GM19455 (cell line): ENCODE results near the gene C1QL1.
A peak's percentile ranks its signal among the peaks of the same experiment; 100 is the strongest.

Experiments
- ATAC-seq: cut with Tn5 transposase; IDR thresholded peaks from one replicate; pipeline ENCODE4 v1.9.1; 2021; ENCODE audit not compliant: unreplicated experiment

The C1QL1 gene

DNA sequence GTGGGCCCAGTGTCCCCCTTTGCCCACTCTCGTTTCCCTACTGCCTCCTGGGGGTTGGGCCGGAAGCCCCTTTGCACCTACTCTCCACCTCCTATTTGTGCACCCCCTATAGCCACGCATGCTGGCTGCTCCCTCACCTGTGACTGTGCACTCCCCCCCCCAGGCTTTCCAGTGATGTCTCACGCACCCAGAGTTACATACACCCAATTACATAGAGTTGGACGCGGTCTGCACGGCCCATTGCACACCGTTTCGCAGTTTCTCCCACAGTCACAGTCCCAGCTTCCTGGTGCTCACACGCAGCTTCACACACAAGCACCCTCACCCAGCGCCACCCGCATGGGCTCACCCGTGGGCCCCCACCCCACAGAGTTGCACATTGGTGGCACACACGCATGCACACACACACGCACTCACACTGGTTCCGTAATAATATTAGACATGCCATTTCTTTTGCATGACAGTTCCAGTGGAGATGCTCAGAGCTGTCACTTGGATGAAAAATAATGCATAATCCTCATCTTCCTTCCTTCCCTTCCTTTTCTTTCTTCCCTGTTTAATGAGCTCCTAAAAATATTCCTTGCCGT is 21.5 kb upstream of the C1QL1 start:
- ATAC-seq = no peak

DNA sequence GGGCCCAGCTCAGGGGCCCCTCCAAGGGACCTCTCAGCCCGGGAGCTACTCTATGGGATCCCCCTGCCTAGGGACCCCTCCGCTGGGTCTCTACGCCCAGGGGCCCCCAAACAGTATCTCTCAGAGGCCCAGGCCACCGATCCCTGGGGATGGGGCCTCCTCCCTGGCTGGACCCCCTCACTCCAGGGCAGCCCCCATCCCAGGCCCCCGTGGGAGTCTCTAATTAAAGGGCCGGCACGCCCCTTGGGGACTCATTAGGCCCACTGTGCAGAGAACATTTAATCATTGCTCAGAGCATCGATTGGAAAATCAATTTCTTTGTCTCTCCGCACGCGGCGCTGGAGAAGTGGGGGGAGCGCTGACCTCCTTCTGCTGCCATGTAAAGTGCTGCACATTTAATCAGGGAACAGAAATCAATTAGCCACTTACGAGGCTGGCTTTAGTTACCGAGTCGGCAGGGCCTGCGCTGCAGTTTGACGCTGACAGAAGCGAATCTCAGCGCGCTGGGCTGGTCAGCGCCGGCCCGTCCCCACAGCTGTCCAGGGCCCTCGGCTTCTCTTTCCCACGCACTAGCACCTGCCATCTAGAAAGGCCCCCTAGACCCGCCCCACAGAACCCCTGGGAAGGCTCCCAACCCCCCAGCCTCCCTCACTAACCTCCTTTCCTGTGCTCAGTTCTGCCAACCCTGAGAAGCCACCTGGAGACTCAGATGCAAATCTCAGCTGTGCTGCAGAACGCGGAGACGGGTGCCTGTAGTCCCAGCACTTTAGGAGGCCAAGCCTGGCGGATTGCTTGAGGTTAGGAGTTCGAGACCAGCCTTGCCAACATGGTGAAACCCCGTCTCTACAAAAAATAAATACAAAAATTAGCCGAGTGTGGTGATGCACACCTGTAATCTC is 20.2 kb upstream of the C1QL1 start:
- ATAC-seq = no peak

DNA sequence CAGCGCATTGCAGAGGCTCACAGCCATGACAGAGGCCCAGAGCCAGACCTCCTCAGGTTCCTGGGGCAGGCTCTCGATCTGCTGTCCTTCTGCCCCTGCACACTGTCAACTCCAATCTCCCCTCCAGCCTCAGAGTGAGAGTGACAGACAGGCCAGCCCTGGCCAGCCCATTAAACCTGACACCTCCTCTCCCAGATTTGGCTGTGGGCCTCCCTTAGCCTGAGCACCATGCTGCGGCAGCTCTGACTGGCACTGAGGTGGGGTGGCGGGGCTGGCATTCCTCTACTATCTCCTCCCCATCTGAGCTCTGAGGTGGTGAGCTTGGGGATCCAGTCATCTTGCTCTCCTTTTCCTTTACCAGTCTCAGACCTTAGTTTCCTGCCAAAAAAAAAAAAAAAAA is 15.5 kb upstream of the C1QL1 start:
- ATAC-seq = no peak

DNA sequence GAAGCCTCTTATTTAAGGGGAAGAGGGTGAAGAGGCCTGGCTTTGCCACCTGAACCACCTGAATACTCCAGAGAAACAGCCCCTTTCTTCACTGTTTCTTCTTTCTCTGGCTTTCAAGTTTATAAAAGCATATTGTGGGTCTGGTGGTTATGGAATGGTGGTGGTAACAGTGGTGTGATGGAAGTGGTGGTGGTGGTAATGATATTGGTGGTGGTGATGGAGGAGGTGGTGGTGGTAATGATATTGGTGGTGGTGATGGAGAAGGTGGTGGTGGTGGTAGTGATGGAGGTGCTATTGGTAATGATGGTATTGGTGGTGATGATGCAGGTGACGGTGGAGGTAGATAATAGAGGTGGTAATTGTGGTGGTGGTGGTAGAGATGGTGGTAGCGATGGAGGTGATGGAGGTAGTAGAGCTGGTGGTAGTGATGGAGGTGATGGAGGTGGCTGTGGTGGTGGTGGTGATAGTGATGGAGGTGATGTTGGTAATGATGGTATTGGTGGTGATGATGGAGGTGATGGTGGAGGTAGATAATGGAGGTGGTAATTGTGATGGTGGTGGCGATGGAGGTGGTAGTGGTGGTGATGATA is 14.1 kb upstream of the C1QL1 start:
- ATAC-seq = no peak

DNA sequence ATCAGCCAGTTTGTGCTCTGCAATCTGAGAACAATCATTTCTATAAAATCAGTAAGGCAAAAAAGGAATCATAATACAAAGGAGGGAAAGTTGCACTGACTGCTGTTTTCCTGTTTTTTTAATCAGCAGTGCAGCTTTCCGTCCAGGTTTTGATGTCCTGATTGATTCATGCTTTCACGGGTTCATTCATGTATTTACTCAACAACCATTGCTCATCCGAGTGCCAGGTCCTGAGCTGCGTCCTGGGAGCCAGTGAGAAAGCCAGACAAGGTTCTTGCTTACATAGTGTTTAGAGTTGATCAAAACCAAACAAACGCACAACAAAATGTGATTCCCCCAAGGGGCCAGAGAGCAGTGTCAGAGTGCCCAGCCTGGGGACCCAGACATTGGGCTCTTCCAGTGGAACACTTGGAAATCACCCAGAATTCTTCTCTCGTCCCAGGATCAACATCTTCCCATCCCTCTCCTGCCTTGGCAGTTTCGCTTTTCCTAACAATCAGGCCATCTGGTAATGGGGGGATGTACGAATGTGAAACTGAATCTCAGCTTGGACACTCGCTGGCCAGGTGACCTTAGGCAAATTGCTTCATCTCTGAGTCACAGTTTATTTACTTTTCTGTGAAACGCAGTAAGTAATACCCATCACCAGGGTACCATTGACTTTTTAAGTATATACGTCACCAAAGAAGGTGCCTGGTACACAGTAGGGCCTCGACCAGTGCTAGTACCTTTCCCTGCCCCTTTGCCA is 13.3 kb upstream of the C1QL1 start:
- no peak for ATAC-seq

DNA sequence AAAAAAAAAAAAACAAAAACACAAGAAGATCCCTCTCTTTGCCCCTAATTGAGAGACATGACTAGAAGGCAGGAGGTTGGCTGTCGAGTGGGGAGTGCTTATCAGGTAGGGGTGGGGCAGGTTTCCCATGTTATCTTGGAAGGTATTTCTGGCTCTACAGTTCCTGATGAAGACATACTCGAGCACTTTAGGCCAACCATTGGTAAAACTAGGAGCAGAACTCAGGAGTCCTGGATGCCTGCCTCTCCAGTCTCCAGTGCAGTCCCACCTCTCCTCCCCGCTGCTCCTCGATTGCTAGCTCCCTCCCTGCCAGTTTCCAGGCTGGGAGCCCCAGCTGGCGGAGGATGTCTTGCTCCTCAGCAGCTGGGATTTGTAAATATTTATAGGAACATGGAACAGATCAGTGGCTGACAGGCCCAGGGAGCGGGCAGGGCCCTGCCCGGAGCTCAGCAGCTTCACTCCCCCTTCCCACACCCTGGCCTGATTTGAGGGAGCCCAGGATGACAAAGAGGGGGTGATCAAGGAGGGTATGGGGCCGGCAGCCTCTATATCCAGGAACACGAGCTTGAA is 11.4 kb upstream of the C1QL1 start:
- no peak for ATAC-seq

DNA sequence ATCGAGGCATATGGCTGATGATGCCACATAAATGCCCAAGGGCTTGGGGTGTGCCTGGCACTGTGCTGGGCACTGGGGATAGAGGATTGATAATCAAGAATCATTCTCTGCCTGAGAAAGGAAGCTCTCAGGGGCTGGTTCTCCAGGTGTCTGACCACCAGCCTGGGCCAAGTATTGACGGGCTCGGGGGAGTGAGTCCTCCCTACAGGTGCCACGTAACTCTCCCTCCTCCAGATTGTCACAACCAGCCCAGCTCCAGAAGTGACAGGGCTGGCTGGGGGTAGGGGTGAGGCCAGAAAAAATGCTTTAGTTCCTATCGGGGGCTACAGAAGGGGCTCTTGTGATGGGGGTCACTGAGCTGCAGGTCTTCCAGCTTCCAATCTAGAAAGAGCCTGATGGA is 10.7 kb upstream of the C1QL1 start:
- ATAC-seq = no peak

DNA sequence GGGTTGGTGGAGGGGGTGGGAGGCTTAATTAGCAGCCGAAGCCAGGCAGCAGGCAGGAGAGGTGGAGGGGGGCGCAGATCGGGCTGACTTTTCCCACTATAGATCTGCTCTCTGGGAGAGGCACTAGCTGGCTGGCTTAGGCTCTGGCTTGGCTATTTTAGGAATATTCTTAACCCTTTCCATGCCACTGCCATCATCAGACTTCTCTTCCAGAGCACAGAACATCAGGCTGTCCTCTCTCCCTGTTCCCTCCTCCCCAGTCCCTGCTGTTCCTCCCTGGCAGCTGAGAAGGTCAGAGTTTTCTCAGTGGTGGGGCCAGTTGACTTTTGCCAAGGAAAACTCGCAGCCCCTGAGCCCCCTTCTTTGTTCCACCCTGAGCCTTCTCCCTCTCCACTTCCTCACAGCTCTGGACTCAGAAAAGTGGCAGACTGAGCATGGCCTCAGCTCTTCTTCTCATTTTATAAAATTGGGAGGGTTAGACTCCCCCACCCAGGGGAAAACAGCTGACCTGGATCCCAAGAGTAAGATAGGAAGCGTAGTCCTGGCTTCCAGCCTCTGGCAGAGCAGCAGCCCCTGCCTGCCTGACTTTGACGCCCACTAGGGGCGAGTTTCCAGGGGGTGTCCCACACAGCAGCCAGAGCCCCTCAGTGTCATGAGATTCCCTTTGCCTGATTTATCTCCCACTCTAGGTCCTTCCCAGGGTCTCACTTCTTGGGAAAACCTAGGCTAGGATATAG is 9.9 kb upstream of the C1QL1 start:
- no peak for ATAC-seq

DNA sequence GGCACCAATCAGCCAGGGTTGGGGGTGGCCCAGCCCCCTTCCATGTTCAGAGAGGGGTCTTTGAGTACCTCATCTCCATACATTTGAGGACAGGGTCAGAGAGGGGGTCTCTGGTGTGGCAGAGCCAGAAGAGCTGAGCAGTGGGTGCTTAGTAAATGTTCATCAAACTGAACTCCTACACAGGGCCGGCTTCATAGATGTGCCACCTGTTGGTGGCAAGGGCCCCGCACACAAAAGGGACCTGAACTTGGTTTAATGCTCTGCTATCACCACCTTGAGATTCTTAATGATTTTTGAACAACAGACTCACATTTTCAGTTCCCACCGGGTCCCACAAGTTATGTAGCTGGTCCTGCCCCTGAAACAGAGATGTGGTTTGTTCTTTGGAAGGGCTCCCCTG is 9.0 kb upstream of the C1QL1 start:
- ATAC-seq = no peak

DNA sequence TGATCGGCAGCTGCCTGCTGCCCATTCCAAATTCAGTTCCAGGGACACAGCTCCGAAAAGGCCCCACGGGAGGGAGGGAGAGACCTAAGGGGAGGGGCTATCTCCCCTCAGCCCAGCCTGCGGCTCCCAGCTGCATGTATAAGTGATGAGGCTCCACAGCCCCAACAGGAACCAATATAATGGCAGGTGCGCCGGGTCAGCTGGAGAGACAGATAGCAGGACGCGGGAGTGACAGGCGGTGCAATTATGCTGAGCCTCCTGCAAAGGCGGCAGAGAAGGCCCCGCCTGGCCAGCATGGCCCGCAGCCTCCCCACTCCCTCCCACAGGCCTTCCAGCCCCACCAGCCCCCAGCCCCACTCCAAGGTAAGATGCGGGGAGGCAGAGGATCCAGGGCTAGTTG is 8.1 kb upstream of the C1QL1 start:
- ATAC-seq = no peak

DNA sequence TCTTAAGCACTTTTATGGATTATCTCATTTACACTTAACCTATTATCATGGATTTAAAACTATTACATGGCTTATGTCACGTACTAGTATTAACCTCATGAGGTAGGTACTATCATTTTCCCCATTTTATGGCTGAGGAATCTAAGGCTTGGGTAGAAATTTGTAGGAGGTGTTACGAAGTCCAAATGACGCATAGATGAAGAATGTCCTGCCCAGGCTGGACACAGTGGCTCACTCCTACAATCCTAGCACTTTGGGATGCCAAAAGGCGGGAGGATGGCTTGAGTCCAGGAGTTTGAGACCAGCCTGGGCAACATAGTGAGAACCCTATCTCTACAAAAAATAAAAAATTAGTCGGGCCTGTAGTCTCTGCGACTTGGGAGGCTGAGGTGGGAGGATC is 4.8 kb upstream of the C1QL1 start:
- ATAC-seq = no peak

DNA sequence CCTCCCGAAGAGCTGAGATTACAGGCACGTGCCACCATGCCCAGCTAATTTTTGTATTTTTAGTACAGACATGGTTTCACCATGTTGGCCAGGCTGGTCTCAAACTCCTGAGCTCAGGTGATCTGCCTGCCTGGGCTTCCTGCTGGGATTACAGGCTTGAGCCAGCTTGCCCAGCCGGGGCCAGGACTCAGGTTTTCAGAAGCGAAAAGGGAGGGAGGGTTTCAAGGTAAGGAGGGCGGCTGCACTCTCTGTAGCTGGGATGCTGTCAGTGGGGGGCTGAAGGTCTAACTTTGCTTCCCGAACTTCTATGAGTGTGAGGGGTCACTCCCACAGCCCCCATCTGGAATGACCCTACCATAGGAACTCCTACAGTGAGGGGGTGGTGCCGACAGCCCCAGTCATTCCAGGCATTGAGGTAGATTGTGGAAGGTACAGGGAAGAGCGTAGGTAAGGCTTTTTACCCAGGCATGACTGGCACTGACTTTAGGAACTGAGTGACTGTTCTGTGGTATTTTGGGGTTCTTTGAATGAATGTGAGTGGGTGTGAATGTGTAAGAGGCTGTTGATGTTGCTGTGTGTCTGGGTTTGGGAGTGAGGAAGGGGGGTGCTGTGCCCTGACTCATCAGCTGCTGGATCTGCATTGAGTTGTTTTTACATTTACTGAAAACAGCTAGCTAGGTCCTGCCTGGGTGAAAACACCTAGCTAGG is 3.8 kb upstream of the C1QL1 start:
- no peak for ATAC-seq

DNA sequence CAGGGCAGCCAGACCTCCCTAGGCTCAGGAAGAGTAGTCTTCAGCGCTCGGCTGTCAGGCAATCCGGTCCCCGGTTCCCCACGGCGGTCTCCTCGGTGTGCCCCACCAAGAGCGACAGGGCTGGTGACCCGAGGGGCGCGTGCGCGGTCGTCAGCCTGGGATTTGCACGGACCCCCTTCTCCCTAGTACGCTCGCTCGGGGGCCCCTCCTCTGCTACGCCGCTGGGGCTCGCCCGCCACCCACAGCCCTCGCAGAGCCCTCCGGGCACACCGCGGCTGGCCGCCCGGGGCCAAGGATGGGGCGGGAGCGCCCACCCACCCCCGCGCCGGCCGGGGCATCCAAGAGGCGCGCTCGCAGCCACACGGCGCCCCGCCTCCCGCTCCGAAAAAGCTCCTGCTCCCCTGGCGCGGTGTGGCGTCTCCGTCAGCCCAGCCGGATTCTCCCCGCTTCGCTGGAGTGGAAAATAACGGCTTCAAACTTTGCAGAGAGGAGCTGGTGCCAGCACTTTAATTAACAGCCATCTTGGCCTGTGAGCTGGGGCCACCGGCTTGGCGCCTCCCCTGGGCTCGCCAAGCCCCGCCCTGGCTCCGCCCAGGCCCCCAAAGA is 2.1 kb upstream of the C1QL1 start:
- ATAC-seq = no peak

DNA sequence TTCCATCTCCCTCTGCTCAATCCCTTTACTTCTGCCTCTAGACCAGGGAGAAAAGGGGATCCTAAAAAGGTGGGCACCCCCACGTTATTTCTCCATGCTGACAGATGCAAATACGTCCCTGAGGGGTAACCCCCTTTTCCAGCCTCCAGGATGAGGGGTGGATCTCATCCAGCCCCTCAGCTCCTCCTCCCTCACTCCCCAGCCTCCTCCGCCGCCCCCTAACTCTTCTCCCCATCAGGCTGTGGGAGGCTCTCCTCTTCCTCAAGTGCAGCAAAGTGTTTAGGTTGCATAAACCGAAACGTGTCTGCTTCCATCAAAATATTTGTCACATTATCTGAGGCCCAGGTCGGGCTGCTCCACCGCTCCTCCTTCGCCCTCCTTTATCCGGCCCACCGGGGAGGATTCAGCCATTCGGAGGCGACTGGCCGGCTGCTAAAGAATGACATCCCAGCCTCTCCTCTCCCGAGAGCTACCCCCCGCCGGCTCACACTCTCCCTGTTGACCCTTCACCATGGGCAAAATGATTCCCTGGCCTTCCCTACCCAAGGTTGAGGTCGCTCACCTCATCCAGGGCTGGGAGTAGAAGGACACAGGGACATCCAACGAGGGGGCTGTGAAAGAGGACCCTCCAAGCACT is 1.2 kb upstream of the C1QL1 start:
- no peak for ATAC-seq

DNA sequence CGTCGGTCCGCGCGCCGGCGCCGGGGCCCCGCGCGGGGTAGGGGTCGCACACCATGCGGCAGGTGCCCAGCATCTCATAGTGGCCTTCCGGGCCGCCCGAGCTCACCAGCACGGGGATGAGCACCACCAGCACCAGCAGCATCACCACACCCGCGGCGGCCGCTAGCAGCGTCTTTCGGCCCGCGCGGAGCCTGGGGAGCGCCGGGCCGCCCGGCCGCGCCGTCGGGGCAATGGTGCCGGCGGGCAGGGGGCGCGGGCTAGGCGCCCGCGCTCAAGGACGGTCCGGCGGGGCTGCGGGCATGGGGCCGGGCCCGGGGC is 237 bp downstream of the C1QL1 start:
- peak; percentile 14 for ATAC-seq

DNA sequence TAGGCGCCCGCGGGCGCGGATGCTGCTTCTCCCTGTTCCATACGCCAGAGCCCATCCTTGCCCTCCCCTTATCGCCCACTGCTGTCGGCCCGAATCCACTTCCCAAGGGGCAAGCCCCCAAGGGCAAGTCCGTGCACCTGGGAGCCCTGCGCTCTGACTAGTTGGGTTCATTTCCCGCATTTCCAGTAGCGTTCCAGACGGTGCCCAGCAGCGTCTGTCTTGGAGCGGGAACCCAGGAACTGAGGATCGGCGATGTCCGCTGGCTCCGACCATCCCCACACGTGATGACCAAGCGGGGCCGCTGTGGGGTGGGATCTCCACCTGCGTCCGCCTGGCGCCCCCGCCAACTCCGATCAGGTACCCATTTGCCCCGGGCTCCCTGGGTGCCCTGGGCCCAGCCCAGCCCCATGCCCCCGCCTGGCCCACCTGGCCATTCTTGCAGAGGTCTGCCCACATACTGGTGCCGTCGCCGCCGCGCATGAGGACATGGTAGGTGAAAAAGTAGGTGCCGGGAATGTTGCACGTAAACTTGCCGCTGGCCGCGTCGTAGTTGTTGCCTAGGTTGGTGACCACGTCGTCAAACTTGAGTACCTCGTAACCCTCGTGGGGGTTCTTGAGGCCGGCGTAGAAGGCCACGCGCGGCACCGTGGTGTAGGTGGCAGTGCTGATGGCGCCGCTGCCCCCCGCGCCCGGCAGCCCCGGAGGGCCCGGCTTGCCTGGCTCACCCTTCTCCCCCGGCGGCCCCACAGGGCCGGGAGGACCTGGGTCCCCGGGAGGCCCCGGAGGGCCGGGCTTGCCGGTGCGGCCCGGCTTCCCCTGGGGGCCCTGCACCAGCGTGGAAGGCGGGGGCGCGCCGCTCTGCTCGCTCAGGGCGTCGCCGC is 837 bp downstream of the C1QL1 start:
- no peak for ATAC-seq

DNA sequence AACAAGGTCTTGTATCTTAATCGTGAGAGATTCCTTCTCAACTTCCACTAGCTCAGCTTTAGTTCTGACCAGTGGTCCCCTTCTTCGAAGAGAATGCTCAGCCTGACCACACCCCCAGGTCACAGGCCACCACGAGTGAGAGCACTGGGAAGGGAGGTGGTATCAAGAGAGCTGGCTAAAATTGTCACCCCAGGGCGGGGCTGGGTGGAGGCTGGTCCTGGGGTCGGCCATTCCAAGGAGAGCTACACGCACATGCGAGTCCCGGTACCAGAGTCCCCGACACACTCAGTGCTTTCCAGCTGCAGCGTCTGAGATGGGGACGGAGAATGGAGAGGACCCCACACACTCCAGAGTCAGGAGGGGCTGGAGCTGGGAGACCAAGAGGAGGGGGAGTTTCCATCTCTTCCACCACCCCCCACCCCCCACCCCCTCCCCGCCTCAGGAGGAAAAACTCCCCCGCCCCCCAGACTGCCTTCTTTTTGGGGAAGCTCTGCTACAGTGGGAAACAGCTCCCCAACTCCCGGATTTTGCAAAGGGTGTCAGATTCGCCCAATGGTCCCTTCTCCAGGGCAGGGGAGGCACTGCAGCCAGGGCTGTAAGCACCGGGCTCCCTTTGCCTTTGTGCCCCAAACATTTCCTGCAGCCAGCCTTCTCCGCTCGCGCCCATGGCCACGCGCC is 1.6 kb downstream of the C1QL1 start:
- no peak for ATAC-seq
